GM18867 (cell line): Measurements from ENCODE around the gene CETP.

ENCODE experiments used
- ATAC-seq: cut with Tn5 transposase; IDR thresholded peaks from one replicate; pipeline ENCODE4 v1.9.1; 2021; ENCODE audit warnings: mild to moderate bottlenecking, moderate library complexity; ENCODE audit not compliant: unreplicated experiment

The CETP gene

GRCh38 chr16:57016831-57017230 is 55.1 kb downstream of the CETP start:
- no peak for ATAC-seq

DNA sequence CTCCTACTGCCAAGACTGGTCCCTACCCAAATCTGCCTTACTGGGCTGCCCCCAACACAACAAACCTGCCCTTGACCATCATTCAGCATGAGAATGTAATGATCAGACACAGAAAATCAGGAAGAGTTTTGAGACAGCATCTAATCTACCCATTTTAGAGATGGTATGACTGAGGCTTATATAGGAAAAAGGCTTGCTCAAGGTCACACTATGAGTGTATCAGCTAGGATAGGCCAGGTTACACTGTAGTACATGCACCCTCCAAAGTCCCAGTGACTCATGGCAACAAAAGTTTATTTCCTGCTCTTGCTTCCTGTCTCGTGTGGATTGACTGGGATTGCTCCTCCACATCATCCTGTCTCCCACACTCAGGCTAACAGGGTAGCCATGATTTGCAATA is 55.5 kb downstream of the CETP start:
- no peak for ATAC-seq

GRCh38 chr16:57019746-57020145 is 58.0 kb downstream of the CETP start:
- no peak for ATAC-seq

GRCh38 chr16:57020651-57021050 is 58.9 kb downstream of the CETP start:
- no peak for ATAC-seq

- no peak for ATAC-seq
Observed at GRCh38 chr16:57021757-57022156, 60.0 kb downstream of the CETP start.

- ATAC-seq = no peak
Observed at GRCh38 chr16:57022445-57022844, 60.7 kb downstream of the CETP start.

DNA sequence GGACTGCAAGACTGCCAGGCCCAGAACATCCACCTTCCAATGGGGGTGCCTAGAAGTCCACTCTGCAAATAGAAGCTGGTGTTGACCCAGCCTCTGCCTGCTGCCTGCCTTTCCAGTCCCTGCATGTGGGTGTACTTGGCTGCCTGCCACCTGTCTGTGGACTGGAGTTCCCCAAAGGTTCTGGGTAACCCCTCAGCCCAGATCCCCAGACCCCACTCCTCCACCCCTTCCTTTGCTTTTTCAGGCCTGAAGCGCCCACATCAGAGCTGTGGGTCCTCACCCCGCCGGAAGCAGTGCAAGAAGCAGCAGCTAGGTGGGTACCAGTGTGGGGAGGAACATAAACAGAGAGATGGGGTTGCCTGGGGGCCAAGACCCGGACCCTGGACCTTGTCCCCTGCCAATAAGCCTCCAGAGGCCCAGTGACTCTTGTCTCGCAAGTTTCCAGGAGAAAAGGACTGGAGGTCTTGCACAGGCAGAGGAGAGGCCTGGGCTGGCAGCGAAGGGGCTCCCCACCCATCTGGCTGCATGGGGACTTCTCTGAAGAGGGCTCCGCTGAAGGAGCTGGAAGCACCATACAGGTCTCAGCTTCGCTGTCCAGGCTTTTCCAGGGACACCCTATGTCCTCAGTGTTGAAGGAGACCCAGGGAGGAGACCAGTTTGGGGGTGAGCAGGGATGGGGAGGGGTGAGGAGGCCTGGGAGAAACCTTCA is 61.9 kb downstream of the CETP start:
- ATAC-seq = no peak

DNA sequence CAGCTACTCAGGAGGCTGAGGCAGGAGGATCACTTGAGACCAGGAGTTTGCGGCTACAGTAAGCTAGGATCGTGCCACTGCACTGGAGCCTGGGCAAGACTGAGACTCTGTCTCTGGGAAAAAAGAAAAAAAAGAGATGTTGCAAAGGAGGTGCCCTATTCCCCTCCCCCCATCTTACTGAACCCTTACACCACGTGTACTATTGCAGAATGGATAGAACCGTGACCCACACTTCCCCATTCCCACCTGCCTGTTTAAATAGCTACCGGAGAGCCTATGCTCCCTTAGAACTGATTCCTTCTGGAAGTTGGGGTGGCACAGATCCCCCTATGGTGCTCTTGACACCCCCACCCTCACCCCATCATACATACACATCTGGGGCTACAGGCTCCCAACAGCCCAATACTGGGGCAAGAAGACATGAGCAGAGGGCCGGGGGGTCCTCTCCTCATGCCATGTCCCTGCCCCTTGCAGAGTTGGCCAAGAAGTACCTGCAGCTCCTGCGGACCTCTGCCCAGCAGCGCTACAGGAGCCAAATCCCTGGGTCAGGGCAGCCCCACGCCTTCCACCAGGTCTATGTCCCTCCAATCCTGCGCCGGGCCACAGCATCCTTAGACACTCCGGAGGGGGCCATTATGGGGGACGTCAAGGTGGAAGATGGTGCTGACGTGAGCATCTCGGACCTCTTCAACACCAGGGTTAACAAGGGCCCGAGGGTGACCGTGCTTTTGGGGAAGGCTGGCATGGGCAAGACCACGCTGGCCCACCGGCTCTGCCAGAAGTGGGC is 63.3 kb downstream of the CETP start:
- no peak for ATAC-seq

- no peak for ATAC-seq
Observed at GRCh38 chr16:57025941-57026777, 64.4 kb downstream of the CETP start.

DNA sequence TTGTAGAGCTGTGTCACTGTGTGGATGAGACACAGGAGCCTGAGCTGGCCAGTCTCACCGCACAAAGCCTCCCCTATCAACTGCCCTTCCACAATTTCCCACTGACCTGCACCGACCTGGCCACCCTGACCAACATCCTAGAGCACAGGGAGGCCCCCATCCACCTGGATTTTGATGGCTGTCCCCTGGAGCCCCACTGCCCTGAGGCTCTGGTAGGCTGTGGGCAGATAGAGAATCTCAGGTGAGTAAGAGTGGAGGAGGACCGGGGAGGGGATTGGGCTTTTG is 65.0 kb downstream of the CETP start:
- ATAC-seq = no peak

GRCh38 chr16:57027067-57027466 is 65.3 kb downstream of the CETP start:
- no peak for ATAC-seq

GRCh38 chr16:57028086-57028485 is 66.3 kb downstream of the CETP start:
- no peak for ATAC-seq

GRCh38 chr16:57029161-57030160 is 67.7 kb downstream of the CETP start:
- no peak for ATAC-seq

- ATAC-seq = no peak
Observed at GRCh38 chr16:57030346-57030902, 68.7 kb downstream of the CETP start.

- no peak for ATAC-seq
Observed at GRCh38 chr16:57031156-57031555, 69.4 kb downstream of the CETP start.

DNA sequence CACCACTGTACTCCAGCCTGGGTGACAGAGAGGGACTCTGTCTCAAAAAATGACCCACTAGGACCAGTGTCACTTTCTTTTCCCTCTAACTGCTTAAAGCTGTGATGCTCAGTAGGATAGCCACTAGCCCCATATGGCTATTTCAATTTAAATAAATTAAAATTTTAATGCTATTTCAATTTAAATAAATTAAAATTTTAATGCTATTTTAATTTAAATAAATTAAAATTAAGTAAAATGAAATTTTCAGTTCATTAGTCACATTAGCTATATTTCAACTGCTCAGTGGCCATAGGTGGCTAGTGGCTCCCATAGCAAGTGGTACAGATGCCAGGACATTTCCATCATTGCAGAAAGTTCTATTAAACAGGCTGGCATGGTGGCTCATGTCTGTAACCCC is 70.6 kb downstream of the CETP start:
- ATAC-seq = no peak

GRCh38 chr16:57032931-57033330 is 71.2 kb downstream of the CETP start:
- ATAC-seq = no peak
